Retinal pigment epithelial cell (primary cell): ENCODE data around the gene XYLT2.

Experiments
- DNase-seq: peaks from one replicate; pipeline ENCODE4 v3.0.0-alpha.2; 2010; ENCODE audit warnings: low read depth
- H3K4me3 ChIP-seq: 2 replicates; pipeline ENCODE4 v1.5.1; 2011; ENCODE audit warnings: mild to moderate bottlenecking, low read length, control low read depth, moderate library complexity
- CTCF ChIP-seq: conservative IDR thresholded peaks from 2 replicates; pipeline ENCODE4 v1.5.1; 2011; ENCODE audit warnings: low read depth, low read length, control low read depth, inconsistent platforms

The XYLT2 gene

DNA sequence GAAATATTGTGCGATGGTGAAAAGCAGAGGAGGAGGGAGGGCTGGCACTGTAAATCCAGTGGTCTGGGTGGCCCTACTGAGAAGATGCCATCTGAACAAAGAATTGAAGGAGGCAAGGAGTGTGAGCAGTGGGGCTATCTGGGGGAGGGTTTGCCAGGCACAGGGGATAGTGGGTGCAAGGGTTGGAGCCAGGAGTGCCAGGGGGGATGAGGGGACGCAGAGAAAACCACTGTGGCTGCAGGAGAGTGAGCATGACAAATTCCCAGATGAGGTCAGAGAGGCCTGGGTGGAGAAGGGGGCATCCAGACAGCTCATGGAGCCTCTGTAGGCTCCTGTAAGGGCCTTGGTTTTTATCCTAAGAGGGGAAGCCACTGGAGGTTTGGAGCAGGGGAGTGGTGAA lies 4.8 kb downstream of the XYLT2 start:
- no peak overlapping the region for H3K4me3 ChIP-seq
- TF ChIP-seq CTCF: no peak
- no peak for DNase-seq

- H3K4me3 ChIP-seq: no peak overlapping the region
- TF ChIP-seq CTCF: no peak
- no peak for DNase-seq
Observed at GRCh38 chr17:50352072-50352692, 6.3 kb downstream of the XYLT2 start.

DNA sequence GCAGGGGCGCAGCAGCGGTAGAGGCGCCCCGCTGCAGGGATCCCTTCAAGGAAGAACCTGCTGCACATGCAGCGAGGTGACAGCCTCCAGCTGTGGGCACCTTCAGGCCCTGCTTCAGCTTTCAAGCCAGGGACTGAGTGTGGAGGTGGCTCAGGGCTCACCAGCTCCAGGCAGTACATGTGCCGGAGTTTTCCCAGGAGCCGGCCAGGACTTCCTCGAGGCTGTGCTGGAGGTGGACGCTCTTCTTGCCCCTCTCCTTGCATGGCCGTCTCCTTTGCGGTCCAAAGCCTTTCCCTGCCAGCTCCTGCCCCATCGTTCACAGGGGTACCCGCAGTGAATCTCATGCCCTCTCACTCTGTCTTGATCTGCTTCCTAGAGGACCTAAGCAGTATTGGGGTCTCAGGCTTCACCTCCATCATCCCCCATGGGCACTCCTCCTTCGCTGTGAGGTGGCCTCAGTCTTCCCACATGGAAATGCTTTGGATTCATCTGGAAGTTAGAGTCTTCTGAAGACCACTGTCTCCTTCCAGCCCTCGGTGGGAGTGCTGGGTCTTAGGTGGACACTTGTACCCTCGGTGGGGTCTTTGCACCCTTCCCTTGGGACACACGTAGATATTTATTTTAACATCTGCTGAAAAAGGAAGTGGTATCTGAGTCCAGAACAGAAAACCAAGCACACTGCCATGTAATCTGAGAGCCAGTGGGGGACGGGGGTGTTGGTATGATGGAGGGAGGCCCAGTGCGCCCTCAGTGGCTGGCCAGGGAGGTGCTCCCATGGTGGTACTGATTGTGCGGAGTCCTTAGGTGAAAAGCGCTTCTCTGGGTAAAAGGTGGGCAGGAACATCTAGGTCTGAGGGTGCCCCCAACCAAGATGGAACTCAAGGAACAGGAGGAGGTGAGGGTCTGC lies 7.0 kb downstream of the XYLT2 start:
- TF ChIP-seq CTCF: no peak
- no peak overlapping the region for H3K4me3 ChIP-seq
- DNase-seq: no peak

DNA sequence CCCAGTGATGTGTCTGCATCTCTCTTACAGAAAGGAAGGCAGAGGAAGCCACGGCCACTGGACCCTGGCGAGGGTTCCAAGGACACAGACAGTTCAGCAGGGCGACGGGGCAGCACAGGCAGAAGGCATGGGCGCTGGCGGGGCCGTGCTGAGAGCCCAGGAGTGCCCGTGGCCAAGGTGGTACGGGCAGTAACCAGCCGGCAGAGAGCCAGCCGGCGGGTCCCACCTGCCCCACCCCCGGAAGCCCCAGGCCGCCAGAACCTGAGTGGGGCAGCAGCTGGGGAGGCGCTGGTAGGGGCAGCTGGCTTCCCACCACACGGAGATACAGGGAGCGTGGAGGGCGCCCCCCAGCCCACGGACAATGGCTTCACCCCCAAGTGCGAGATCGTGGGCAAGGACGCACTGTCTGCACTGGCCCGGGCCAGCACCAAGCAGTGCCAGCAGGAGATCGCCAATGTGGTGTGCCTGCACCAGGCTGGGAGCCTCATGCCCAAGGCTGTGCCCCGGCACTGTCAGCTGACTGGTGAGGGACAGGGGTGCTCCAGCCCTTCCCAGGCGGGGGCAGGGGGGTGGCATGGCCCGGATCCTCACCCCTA lies 7.8 kb downstream of the XYLT2 start:
- no peak overlapping the region for H3K4me3 ChIP-seq
- TF ChIP-seq CTCF: no peak
- no peak for DNase-seq

GRCh38 chr17:50354198-50354597 lies 8.3 kb downstream of the XYLT2 start:
- no peak for DNase-seq
- TF ChIP-seq CTCF: no peak
- H3K4me3 ChIP-seq: no peak overlapping the region

DNA sequence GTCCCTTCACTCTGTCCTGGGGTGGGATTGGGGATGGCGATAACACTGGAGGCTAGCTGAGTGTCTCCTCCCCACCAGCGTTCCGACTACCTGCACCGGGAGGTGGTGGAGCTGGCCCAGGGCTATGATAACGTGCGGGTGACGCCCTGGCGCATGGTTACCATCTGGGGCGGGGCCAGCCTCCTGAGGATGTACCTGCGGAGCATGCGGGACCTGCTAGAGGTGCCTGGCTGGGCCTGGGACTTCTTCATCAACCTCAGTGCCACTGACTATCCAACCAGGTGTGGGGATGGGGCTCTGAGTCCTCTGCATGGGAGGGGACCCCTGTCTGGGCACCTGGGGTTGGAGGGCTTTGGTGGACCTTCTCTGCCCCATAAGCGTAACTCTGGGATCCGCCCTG lies 8.8 kb downstream of the XYLT2 start:
- DNase-seq: no peak
- TF ChIP-seq CTCF: no peak
- H3K4me3 ChIP-seq: no peak overlapping the region

GRCh38 chr17:50355336-50355700 lies 9.4 kb downstream of the XYLT2 start:
- H3K4me3 ChIP-seq: no peak overlapping the region
- TF ChIP-seq CTCF: no peak
- no peak for DNase-seq
